Measurements from ENCODE around the gene STUM.

STUM gene

DNA sequence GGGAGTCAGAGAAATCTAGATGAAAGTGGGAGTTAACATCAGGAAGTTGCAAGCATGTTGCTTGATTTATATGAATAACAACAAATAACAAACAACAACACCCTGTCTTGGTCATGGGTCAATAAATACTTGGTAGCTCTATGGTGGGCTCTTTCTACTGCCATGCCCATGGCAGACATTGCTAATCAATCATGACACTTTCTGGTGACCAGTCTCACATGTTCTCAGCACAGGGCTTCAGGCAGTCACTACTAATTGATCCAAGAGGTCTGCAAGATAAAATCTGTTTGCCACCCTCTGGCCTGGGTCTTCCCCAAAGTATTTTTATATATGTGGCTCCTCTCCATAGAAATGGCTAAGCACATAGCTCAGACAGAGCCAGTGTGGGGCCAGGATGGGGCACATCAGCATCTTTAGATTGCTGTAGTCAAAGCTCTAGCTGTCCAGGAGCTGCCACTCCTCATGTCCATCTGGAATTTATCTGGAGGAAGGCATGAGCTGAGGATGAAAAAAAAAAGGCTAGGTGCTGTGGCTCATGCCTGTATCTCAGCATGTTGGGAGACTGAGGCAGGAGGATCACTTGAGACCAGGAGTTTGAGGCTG is 51.2 kb downstream of the STUM start:
- no peak overlapping the region for H3K4me2 ChIP-seq
- H3K4me3 ChIP-seq = no peak overlapping the region
- no peaks in the 10 kb centered on the region for H3K36me3 ChIP-seq
- no peak overlapping the region for H3K27ac ChIP-seq
- no peaks in the 10 kb centered on the region for H3K27me3 ChIP-seq
- no peak for TF ChIP-seq Cebpa-rat (IDR thresholded peaks at IDR 0.05)
- peaks cover 41% of the 10 kb centered on the region for H3K4me1 ChIP-seq
- no peak overlapping the region for H3K9ac ChIP-seq
- no peaks in the 10 kb centered on the region for H4K20me1 ChIP-seq
- H3K9me3 ChIP-seq = no peaks in the 10 kb centered on the region

DNA sequence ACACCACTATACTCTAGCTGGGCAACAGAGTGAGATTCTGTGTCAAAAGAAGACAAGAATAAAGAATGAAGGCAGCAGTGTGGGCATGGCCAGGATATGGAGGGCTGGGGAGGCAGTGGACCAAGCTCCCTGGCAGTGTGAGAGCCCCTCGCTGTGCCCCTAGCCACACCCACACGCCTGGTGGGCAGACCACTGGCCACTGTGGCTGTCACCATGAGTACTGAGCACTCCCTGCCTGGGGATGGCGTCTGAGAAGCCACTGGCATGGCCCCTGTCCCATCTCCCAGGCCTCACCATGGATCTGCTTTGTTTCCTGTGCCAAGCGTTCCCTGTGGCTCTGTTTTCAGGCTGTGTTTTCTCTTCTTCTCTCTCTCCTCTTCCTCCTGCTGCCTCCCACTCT is 51.7 kb downstream of the STUM start:
- no peaks in the 10 kb centered on the region for H3K9me3 ChIP-seq
- H3K9ac ChIP-seq = no peak overlapping the region

DNA sequence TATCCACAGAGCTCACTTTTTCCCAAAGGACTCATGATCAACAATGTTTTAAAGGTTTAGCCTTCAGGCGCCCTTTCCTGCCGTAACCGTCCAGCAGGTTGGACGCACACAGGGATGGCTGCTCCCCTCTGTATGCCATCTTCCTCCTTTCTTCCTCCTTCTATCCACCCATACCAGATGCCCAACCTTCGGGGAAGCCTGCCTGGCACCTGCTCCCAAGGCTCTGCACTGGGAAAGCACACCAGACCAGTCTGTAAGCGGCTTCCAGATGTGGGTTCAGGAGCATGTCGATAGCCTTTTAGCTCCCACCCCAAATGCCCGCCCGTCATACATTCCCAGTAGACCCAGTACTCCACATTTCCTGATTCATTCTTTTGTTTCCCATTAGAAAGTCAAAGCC is 52.9 kb downstream of the STUM start:
- Histone ChIP-seq H3K27me3 (no peaks in the 10 kb centered on the region), H3K27ac (no peak overlapping the region), H3K4me1 (peaks cover 42% of the 10 kb centered on the region), H3K4me3 (no peak overlapping the region), H3K36me3 (no peaks in the 10 kb centered on the region), H3K4me2 (no peak overlapping the region), H4K20me1 (no peaks in the 10 kb centered on the region), H3K9me3 (no peaks in the 10 kb centered on the region), H3K9ac (no peak overlapping the region)
- no peak for TF ChIP-seq Cebpa-rat (IDR thresholded peaks at IDR 0.05)

More for the DNA sequence above, 51.7 kb downstream of the STUM start:
- no peak overlapping the region for H3K4me3 ChIP-seq
- no peaks in the 10 kb centered on the region for H3K27me3 ChIP-seq
- H3K27ac ChIP-seq = no peak overlapping the region
- peaks cover 42% of the 10 kb centered on the region for H3K4me1 ChIP-seq
- H3K36me3 ChIP-seq = no peaks in the 10 kb centered on the region
- TF ChIP-seq Cebpa-rat (IDR thresholded peaks at IDR 0.05) = no peak
- no peak overlapping the region for H3K4me2 ChIP-seq
- H4K20me1 ChIP-seq = no peaks in the 10 kb centered on the region

DNA sequence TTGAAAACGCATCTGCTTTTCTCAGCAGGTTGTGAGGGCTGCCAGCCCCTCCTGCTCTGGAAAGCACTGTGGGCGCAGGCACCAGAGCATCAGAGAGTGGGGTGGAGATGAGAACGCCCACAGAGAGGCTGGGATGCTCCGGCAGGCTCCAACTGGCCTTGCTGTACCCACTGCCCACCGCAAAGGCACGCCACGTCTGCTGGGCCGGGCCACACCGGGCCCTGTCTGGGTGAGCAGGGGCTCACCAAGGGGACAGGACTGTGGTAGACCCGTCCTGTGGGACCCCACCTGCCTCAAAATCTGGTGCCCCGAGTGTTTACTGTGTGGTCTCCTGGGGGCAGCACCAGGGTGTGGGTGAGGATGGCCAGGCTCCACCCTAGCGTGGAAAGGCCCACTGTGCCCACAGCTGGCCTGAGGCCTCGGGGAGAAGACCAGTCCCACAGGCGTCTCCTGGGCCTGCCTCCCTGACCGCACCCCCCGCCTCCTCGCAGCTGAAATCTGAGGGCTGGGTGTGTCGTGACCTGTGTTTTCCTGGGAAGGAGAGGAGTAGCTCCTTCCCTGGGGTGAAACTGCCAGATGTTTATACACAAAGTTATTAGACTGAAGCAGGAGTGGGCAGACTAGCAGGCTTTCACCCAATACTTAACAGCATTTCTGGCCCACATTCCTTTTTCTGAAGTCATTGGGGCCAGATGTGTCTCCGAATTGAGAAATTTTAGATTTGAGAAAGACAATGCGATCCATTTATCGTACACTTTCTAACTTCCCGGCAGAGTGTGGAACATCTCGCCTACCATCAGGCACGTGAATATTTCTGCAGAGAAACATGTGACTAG is 53.8 kb downstream of the STUM start:
- Histone ChIP-seq H3K4me2 (peak overlapping the region; percentile 63), H3K27ac (peak overlapping the region; percentile 4; the same call in 1 of the 2 replicates), H3K9me3 (no peaks in the 10 kb centered on the region), H3K27me3 (no peaks in the 10 kb centered on the region), H3K4me3 (no peak overlapping the region), H3K4me1 (peaks cover 41% of the 10 kb centered on the region), H4K20me1 (no peaks in the 10 kb centered on the region), H3K36me3 (no peaks in the 10 kb centered on the region), H3K9ac (no peak overlapping the region)
- no peak for TF ChIP-seq Cebpa-rat (IDR thresholded peaks at IDR 0.05)

DNA sequence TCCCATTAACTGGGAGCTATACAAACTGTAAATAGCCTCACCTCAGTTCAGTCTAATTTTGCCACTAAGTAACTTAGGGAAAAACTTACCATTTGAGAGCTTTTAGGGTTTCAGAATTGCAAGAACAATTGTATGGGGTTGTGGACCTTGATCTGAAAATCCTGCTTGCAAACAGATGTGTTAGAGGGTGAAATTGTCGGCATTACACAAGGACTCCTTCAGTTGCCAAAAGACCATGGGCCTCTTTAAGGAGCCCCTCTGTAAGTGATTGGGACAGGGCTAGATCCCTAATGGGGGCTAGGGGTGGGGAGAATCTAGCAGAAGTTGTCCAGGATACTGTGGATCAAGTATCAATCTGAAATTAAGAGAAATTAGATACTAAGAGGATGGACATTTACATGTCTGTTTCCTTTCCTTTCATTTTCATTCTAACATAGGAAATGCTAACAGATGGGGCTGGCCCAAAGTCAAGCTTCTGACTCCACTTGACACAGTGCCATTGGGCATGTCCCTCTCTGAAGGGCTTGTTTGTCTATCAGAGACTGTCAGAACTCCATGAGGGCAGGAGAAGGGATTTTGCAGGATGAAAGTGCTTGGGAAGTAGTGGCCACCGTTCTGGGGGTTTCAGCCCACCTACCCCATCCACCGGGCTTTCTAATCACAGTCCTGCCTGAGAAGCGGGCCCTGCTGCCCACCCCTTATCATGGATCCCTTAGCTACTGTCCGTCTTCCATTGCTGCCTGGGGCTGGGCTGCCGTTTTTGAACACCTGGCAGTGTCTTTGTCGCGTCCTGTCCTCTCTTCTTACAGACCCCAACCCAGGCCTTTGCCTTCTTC is 54.7 kb downstream of the STUM start:
- 0 out of 2 replicates have a peak overlapping the region, but pooled peaks have one; percentile 5 for H3K9ac ChIP-seq
- no peaks in the 10 kb centered on the region for H3K27me3 ChIP-seq
- peaks cover 39% of the 10 kb centered on the region for H3K4me1 ChIP-seq
- H3K27ac ChIP-seq = peak overlapping the region; percentile 35
- H3K36me3 ChIP-seq = no peaks in the 10 kb centered on the region
- H3K9me3 ChIP-seq = no peaks in the 10 kb centered on the region
- TF ChIP-seq Cebpa-rat (IDR thresholded peaks at IDR 0.05) = no peak
- no peak overlapping the region for H3K4me3 ChIP-seq
- peak overlapping the region; percentile 63 for H3K4me2 ChIP-seq
- H4K20me1 ChIP-seq = no peaks in the 10 kb centered on the region

DNA sequence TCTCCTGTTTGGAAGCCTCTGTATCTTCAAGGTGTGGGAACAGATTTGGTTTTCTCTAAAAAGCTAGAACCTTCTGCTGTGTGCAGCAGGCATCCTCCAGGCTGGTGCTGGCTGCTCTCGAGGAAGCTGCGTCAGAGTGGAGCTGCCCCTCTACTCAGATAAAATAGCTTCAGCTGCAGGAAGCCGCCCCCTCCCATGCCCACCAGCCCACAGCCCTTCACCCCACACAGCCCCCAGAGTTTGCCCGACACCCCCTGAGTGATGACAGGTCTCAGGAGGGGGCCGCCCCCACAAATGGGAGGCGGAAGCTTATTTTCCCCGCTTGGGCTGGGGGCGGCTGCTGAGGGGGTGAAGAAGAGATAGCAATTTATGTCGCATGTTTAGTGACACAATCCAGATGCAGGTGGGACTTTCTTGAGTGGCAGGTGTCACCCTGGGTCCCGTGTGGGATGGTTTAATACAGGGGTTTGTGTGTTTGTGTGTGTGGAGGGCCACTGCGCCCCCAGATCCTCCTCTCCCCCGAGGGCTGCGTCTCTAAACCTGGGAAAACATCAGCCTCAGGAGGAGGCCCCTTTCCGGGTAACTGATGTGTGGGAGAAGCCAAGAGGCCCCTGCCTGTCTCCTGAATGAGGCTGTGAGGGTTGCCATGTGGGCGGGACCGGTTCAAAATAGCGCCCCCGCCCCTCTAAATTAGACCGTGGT is 55.4 kb downstream of the STUM start:
- peak overlapping the region; percentile 63 for H3K4me2 ChIP-seq
- 0 out of 2 replicates have a peak overlapping the region, but pooled peaks have one; percentile 5 for H3K9ac ChIP-seq
- H4K20me1 ChIP-seq = no peaks in the 10 kb centered on the region
- no peaks in the 10 kb centered on the region for H3K36me3 ChIP-seq
- H3K4me1 ChIP-seq = peaks cover 44% of the 10 kb centered on the region
- no peak for TF ChIP-seq Cebpa-rat (IDR thresholded peaks at IDR 0.05)
- no peaks in the 10 kb centered on the region for H3K9me3 ChIP-seq
- H3K4me3 ChIP-seq = no peak overlapping the region
- peak overlapping the region; percentile 35 for H3K27ac ChIP-seq
- H3K27me3 ChIP-seq = no peaks in the 10 kb centered on the region

DNA sequence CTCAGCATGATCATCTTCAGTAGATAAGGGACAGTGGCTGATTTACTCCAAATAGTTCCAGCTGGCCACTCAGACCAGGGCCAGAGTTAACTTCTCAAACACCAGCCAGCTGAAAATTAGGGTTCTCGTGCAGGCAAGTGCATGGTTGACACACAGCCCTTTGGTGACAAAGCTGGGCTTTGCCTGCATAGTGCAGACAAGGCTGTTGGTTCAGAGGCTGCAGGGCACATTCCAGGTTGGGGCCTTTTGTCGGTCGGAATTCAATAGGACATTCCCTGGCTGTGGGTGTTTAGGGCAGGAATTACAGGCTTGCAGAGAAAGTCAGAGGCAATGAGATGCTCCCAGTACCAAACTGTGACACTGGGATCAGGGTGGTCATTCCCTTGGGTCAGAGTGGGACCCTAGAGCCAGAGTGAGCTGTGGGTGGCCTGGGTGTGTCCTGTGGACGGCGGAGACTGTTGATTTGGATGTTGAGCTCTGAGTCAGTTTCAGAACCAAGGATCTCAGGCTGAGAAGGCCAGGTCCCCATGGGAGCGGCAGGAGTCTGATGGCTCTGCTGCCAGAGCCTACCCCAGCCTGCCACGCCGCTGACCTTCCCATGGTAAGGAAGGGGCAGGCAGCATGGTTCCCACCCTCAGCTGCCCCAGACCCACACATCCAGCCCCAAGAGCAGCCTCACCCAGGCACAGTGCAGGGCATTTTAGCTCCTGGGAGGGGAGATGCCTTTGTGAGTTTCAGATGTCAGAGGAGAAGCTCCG is 56.2 kb downstream of the STUM start:
- H3K4me3 ChIP-seq = no peak overlapping the region
- no peak overlapping the region for H3K9ac ChIP-seq
- no peaks in the 10 kb centered on the region for H3K27me3 ChIP-seq
- peak overlapping the region; percentile 63; the same call in 1 of the 2 replicates for H3K4me2 ChIP-seq
- H3K4me1 ChIP-seq = peaks cover 52% of the 10 kb centered on the region
- H4K20me1 ChIP-seq = no peaks in the 10 kb centered on the region
- H3K27ac ChIP-seq = no peak overlapping the region
- no peaks in the 10 kb centered on the region for H3K9me3 ChIP-seq
- no peak for TF ChIP-seq Cebpa-rat (IDR thresholded peaks at IDR 0.05)
- H3K36me3 ChIP-seq = no peaks in the 10 kb centered on the region

DNA sequence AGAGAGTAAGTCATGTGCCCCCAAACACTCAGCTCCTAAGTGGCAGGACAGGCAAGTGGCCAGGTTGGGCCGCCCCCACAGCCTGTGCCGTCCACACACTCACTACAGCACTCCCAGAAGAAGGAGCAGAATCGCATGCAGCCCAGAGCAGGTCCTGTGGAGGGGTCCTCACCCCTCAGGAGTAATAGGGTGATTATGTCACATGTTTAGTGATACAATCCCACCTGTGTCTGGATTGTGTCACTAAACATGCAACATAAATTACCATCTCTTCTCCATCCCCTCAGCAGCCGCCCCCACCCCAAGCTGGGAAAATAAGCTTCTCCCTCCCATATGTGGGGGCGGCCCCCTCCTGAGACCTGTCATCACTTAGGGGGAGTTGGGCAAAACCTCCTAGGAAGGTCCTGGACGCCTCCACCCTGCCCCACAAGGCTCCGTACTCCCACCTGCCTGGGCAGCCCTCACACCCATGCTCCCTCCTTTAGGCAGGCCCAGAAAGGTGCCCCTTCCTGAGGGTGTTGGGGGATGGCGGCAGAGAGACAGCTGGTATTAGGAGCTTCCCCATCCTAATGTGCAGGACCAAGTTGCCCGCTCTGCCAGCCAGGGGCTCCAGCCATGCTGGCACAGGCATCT is 56.9 kb downstream of the STUM start:
- no peak for TF ChIP-seq Cebpa-rat (IDR thresholded peaks at IDR 0.05)
- peaks cover 58% of the 10 kb centered on the region for H3K4me1 ChIP-seq
- H3K4me3 ChIP-seq = no peak overlapping the region

More for the DNA sequence above, 56.9 kb downstream of the STUM start:
- Histone ChIP-seq H4K20me1 (no peaks in the 10 kb centered on the region), H3K27me3 (no peaks in the 10 kb centered on the region), H3K9ac (no peak overlapping the region), H3K9me3 (no peaks in the 10 kb centered on the region), H3K4me2 (no peak overlapping the region), H3K36me3 (no peaks in the 10 kb centered on the region), H3K27ac (no peak overlapping the region)

Data from BLaER1 (cell line).